GM19397 (cell line): ENCODE data around the gene NUDT15.
"Not testable (repeated sequence)": the region's sequence is repeated elsewhere in the genome, so short reads cannot be mapped to it uniquely, and the experiment has no call there.

ENCODE experiments used
- ATAC-seq: cut with Tn5 transposase; IDR thresholded peaks from one replicate; pipeline ENCODE4 v1.9.1; 2021; ENCODE audit warnings: mild to moderate bottlenecking, moderate library complexity; ENCODE audit not compliant: unreplicated experiment

Gene NUDT15

DNA sequence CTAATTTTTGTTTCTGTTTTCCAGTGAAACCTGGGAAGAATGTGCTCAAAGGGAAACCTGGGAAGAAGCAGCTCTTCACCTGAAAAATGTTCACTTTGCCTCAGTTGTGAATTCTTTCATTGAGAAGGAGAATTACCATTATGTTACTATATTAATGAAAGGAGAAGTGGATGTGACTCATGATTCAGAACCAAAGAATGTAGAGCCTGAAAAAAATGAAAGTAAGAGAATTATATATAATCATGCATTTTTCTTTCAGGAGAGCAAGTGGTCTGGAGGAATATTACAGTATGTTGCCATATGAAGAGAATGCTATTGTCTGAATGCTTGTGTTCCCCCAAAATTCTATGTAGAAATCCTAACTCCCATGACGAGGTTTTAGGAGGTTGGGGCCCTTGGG is 3.4 kb downstream of the NUDT15 start:
- ATAC-seq: no peak

DNA sequence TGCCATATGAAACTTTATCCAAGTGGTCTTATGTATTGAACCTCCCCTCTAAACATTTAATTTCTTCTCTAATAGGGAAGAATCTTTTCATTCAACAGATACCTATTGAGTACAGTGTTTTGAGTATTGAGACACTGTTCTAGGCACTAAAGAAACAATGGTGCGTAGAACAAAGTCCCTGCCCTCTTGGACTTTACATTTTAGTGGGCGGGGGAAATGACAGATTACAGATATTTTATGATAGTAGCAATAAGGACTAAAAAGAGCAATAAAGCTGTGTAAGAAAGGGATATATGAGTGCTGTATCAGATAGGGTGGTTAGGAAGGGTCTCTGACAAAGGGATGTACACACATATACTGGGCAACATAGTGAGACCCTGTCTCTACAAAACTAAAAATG is 5.4 kb downstream of the NUDT15 start:
- no peak for ATAC-seq

DNA sequence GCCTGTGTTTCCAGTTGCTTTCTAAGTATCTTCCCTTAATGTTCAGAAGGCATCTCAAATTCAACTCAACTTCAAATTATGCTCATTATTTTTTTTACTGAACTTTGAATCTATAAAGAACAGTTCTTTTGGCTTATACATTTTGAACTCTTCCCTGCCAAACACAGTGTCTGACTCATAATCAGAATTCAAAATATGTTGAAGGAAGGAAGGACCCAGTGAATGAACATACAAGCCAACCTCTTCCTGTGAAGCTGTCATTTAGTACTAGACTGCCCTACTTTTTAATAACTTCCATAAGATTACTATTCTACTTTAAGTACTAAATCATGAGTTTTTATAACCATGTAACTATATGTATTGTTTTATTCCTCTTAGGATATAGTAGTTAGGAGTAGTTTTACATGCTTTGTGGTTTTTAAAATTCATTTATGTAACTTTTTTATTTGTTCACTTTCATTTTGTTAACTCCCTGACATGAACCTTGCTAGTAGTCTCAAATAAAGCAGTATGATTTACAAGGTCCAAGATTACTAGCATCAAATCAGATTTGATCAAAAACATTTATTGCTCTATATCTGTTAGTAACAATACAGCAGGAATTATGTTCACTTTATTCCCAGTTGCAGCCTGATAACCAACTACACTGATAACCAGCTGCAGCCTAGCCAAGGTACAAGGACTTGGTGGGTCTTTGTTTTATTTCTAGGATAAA is 6.4 kb downstream of the NUDT15 start:
- ATAC-seq: no peak

DNA sequence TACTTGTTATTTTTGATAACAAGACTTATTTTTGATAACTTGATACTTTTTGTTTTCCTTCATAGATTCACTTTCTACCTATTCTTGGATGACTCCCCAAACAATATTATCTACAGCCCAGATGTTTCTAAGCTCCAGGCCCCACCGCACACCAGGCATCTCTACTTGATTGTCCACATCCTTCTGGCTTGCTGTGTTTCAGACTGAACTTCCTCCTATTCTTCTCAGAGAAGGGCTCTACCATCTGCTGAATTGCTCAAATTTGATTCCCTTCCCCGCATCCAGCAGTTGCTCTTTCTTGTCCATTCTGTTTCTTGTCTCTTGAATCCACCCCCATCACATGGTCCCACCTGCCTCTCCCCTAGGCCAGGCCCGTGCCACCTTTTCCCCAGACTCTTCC is 13.0 kb downstream of the NUDT15 start:
- ATAC-seq: no peak

DNA sequence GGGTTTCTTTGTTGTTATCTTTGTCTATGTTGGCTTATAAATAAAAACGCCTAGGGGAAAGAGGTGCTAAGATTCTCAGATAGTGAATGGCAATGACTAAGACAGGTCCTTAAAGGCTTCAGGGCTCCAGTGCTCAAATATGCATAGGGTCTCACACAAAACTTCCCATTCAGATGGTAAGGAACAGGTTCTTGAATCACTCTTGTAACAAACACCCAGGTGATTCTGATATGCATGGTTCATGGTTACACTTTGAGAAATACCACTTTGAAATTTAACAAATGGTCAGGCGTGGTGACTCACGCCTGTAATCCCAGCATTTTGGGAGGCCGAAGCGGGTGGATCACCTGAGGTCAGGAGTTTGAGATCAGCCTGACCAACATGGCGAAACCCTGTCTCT is 17.1 kb downstream of the NUDT15 start:
- no peak for ATAC-seq

DNA sequence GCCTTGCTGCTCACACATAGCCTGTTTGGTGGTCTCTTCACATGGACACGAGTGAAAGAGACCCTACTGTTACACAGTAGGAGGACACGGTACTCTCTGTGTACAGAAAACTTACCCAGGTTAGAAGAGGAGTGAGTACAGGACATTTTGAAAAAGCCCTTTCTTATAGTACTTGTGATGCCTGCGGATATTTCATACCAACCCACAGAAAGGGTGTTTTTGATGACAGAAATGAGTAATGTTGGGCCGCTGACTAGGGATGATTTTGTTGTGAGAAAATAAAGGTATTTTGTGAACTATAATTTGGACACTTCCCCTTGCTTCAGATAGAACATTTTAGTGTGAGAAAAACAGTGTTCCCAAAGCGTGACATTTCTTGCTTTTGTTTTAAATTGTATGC is 18.2 kb downstream of the NUDT15 start:
- ATAC-seq: no peak

DNA sequence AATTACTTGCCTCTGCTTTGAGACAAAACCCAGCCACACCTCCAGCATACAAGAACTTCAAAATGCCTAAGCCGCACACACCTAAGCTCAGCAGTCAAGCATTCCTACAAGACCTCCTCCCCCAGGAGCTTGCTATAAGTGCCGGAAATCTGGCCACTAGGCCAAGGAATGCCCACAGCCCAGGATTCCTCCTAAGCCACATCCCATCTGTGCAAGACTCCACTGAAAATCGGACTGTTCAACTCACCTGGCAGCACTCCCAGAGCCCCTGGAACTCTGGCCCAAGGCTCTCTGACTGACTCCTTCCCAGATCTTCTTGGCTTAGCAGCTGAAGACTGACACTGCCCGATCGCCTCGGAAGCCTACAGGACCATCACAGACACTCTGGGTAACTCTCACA is 21.0 kb downstream of the NUDT15 start:
- ATAC-seq: not testable (repeated sequence)

DNA sequence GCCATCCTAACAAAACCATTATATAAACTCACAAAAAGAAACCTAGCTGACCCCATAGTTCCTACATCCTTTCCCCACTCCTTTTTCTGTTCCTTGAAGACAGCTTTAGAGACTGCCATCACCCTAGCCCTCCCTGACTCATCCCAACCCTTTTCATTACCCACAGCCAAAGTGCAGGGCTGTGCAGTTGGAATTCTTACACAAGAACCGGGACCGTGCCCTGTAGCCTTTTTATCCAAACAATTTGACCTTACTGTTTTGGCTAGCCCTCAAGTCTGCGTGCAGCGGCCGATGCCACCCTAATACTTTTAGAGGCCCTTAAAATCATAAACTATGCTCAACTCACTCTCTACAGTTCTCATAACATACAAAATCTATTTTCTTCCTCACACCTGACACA is 22.4 kb downstream of the NUDT15 start:
- not testable (repeated sequence) for ATAC-seq

DNA sequence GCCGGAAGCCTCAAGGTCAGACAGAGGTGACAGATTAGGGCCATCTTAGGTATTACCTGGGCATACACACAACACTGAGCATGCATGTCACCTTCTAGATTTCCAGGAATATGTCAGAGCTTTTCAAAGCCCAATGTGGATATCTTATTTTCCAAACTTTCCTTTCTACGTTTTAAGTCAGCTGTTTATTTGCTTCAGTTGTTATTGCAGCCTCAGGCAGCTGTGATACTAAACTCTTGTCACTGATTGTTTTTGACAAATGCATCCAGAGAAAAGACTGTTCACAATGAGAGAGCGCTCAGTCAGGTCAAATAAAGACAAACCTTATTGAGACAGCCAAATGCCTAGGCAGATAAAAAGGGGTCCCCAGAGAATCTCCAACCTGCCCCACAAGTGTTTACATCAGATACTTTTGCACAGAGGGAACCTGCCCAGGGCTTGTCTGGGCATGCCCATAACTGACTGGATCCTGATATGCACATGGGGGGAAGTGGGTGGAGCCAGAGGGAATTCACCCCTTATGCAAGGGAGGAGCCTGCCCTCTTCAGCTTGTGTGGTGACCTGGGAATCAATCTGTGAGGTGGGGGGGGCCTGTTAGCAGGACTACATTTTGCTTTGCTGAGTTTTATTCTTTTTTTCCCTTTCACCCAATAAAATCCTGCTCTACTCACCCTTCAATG is 28.9 kb downstream of the NUDT15 start:
- ATAC-seq: peak; percentile 73

DNA sequence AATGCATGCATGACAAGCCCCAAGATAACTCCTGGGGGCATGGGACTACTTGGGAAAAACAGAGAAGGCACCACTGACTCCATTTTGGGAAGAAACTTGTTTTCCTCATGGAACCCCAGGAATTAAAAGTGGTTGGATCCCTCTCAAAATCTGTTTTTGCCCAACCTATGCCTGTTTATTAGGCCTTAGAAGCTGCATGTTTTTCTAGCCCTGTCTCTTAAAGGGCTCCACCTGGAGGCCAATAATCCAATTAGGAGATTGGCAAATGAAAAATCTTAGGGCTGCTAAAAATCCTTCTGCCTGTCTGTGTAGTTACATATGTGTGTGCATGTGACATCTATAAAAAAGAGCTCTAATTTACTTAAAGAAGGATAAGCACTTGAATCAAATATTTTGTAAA is 30.5 kb downstream of the NUDT15 start:
- no peak for ATAC-seq

DNA sequence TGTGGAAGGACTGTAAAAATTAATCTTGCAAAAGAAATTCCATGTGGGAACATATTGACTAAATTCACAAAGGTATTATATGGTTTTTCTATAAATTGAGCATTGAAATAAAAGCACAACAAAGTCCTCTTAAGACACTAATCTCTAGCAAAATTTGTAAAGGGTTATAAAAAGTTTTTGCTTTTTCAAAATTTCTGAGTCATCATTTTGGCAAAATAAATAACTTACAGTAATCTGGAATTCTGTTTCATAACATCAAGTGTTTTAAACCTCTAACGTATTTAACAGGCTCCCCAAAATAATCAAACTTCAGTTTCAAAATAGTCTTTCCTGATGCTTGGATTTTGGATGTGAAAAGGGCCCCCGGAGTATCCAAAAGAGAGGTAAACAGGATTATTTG is 31.4 kb downstream of the NUDT15 start:
- ATAC-seq: no peak

DNA sequence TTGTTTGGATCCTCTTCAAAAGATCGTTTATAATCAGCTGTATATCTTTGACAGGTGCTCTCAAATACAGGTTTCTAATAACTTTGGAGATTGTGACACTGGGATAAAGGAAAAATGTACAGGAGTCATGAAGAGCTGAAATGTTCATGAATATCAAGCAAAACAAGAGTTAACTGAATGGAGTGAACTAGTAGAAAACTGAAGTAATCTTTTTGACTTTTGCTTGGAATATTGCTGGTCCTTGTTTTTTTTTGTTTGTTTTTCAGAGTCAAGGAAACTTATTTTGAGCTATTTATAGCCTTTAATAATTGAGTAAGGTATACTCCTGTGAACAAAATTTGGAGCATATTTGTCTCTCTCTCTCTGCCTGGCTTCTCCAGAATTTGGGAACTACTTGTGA is 32.0 kb downstream of the NUDT15 start:
- no peak for ATAC-seq

DNA sequence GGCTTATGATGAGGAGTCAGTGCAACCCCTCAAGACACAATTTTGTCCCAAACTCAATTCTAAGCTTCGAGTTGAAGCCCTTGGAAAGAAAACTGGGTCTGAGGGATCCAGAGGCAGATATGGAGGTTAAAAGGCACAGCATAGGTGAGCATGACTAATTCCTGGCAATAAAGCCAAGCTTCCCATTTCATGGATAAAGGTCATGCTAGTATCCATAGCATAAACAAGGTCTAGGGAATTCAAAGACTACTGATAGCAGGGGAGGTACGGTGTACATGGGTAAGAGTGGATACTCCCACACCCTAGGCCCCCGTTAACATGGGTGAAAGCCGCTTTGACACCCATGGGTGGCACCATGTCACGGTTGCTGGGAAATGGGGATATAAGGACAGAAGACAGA is 33.4 kb downstream of the NUDT15 start:
- ATAC-seq: no peak

DNA sequence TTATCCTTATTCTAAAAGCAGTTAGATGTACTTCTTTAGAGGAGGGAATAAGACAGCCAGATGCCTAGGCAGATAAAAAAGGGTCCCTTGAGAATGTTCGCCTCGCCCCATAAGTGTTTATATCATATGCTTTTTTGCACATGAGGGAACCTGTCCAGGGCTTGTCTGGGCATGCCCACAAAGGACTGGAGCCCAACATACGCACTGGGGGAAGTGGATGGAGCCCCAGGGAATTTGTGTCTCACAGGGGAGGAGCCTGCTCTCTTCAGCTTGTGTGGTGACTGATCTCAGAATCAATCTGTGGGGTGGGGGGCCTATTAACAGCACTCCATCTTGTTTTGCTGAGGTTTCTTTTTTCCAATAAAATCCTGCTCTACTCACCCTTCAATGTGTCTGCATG is 34.8 kb downstream of the NUDT15 start:
- no peak for ATAC-seq

DNA sequence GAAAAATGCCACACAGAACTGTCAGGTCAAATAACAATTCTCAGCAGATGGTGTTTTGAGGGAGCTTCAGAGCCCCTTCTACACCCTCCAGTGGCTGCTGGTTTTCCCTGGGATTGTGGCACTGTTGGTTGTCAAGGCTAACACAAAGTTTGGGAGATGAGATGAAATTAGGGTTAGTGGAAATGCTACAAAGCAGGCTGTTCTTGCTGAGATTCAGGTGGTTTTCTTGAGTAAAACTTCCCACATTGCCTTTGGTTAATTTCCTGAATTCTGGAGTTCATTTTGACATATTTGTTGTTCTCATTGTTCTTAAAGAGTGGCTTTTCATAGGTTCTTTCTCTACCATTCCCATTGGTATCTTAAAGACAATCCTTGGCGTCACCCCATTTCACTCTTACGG is 35.3 kb downstream of the NUDT15 start:
- ATAC-seq: no peak

DNA sequence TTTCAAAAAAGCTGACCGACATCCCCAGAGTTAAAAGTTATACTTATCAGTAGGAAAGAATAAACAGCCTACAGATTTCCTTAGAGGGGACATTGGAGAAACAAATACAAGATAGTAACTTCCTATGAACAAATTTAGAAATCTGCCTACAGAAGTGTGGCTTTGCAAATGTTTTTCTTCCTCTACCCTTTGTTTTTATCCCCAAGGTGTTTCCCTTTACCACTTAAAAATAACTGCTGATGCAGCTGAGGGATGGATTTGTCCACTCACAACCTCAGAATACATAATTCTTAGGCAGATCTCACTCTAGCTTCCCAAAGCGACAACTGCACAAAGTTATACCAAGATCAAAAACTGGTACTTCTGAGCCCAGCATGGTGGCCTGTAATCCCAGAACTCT is 36.5 kb downstream of the NUDT15 start:
- no peak for ATAC-seq

DNA sequence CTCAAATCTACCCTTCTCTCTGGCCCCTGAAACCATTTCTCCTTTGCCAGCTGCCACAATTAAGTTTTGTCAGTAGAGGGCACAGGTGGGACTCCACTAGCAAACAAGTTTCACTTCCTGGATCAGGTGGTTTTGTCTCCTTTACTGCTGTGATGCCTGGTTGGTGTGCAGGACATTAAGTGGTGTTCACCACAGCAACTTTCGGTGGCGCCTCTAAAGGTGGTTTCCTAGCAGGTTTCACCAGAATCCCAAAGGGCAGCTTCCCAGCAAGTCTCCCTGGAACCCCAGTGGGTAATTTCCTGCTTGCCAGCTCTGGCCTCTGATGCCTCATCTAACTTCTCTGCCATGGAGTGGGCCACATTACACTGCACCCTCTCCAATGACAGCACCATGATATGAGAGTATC is 40.7 kb downstream of the NUDT15 start:
- ATAC-seq: peak; percentile 99

DNA sequence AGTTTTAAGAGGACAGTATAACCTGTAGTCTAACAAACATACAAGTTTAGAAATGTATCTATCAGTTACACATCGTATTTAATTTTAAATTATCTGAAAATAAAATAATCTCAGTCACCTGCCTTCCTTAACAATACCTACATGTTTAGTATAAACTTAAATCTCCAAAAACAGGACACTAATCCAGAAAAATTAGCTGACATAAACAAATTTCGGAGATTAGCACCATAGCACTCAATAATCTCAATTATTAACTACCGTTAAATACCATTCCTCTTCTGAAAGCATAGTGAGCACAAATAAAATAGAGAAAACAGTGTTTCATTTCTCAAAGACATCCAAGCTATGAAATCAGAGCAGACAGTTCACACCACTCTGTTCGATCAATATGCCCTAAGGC is 44.2 kb downstream of the NUDT15 start:
- ATAC-seq: no peak

DNA sequence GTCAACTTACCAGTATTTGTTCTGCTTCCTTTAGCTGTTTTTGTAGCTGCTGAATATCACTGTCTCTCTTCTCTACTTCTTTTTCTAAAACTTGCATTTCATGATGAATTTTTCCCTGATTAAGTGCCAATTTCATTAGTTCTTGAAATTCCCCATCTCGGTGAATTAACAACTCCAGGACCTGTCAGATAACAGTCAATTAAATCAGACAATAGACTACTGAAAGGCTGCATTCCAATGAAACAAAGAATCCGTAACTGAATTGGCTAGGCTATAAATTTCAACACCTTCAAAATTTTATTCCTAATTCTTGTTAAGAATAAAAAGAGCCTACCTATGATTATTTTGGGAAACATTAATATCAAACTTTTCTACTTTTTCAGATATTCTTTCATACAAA is 48.7 kb downstream of the NUDT15 start:
- ATAC-seq: no peak

DNA sequence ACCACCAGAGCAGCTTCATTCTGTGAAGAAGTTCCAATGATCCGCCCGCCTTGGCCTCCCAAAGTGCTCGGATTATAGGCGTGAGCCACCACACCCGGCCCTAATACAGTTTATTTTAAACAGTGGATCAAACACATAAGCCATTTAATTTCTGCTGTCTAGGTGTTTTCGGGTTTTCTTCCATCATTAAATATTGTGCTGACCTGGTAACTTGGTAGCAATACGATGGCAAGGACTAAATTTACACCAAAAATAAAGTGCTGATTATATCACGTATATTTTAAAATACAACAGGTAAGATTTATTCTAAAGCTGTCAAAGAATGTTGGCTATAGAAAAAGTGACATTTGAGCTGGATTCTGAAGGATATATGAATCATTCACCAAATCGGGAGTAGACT is 56.1 kb downstream of the NUDT15 start:
- no peak for ATAC-seq

DNA sequence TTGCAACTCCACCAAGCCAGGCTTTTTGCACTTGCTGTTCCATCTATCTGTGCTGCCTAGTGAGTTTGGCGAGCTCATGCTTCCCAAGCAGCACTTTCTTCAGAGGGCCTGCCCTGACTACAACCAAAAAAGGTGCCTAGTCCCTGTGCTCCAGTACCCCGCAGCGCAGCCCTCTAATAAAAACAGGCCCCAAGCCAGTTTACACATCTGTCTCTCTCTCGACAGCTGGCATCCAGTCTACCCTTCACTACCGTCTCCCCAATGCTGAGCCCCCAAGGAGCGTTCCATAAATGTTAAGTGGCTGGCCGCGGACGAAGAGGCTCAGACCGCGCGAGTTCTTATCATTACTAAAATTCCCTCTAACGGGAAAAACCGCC is 56.9 kb downstream of the NUDT15 start:
- peak; percentile 14 for ATAC-seq

DNA sequence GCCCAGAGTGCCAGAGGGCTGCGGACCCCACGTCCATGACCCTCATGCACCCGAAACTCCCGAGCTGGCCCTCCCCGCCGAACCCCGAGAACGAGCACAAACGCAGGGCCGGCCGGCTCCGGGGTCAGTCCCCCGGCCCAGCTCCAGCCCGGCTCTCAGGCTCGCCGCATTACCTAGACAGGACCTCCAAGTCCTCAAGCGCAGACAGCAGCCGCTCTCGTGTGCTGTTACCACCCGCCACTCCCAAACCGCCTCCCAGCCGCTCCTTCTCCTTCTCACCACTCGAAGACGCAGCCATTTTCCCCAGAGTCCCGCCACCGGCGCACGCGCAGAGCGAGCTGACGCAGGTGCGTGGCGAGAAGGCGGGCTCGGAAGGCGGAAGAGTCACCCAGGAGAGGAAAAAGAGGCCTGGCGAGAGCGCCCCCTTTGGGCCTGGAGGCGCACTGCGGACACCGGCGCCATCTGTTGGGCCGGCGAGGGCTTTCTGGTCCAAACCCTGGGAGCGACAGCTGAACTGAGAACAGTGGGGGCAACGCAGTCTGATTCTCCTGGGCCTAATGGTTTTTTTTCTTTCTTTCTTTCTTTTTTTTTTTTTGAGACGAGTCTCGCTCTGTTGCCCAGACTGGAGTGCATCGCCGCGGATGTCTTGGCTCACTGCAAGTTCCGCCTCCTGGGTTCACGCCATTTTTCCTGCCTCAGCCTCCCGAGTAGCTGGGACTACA is 57.4 kb downstream of the NUDT15 start, which contains the start of gene MED4:
Gene MED4, minus strand, starts transcription at position 324 of the 722 bp plus-strand sequence. Its CDS starts 26 bp downstream, at position 298.
- peak; percentile 97 for ATAC-seq
